HG02970 (cell line): ENCODE measurements around the gene PINLYP.
"Not testable (repeated sequence)": the region's sequence is repeated elsewhere in the genome, so short reads cannot be mapped to it uniquely, and the experiment has no call there.

ENCODE experiments used
- ATAC-seq: cut with Tn5 transposase; IDR thresholded peaks from one replicate; pipeline ENCODE4 v1.9.1; 2021; ENCODE audit warnings: mild to moderate bottlenecking, moderate library complexity, moderate number of reproducible peaks; ENCODE audit not compliant: unreplicated experiment, low FRiP score

Gene PINLYP

GRCh38 chr19:43575955-43576878 lies 616 bp downstream of the PINLYP start:
- ATAC-seq: no peak

GRCh38 chr19:43578787-43579186 lies 3.2 kb downstream of the PINLYP start:
- no peak for ATAC-seq

GRCh38 chr19:43581467-43581866 lies 5.9 kb downstream of the PINLYP start:
- ATAC-seq: no peak

GRCh38 chr19:43582495-43582894 lies 6.9 kb downstream of the PINLYP start:
- no peak for ATAC-seq

GRCh38 chr19:43584484-43584883 lies 8.9 kb downstream of the PINLYP start:
- ATAC-seq: no peak

- no peak for ATAC-seq
Measured at GRCh38 chr19:43586346-43586745, 10.7 kb downstream of the PINLYP start.

GRCh38 chr19:43587029-43587428 lies 11.4 kb downstream of the PINLYP start:
- ATAC-seq: not testable (repeated sequence)

GRCh38 chr19:43589277-43589676 lies 13.7 kb downstream of the PINLYP start:
- ATAC-seq: no peak

GRCh38 chr19:43589678-43590077 lies 14.1 kb downstream of the PINLYP start:
- ATAC-seq: no peak

- ATAC-seq: no peak
Measured at GRCh38 chr19:43591904-43592772, 16.5 kb downstream of the PINLYP start.

- ATAC-seq: no peak
Measured at GRCh38 chr19:43592800-43593350, 17.3 kb downstream of the PINLYP start.

GRCh38 chr19:43594081-43594697 lies 18.6 kb downstream of the PINLYP start:
- ATAC-seq: no peak

GRCh38 chr19:43594710-43595604 lies 19.4 kb downstream of the PINLYP start:
- ATAC-seq: no peak

- peak; percentile 2 for ATAC-seq
Measured at GRCh38 chr19:43595605-43595998, 20.0 kb downstream of the PINLYP start.

GRCh38 chr19:43595999-43596841 lies 20.6 kb downstream of the PINLYP start, which contains the start of the genes IRGQ and ZNF576:
Gene IRGQ, minus strand, starts transcription at chr19:43596134. Its CDS starts 796 bp downstream, at chr19:43595338.
Gene ZNF576, plus strand, starts transcription at chr19:43596595. Its CDS starts 514 bp downstream, at chr19:43597109.
- ATAC-seq: peak; percentile 91

GRCh38 chr19:43596842-43597461 lies 21.4 kb downstream of the PINLYP start:
- no peak for ATAC-seq

- no peak for ATAC-seq
Measured at GRCh38 chr19:43597876-43598275, 22.3 kb downstream of the PINLYP start.
